Hepatocyte (in vitro differentiated cells): ENCODE results near the gene USH2A. TPM values are rescaled to one million over a fixed set of nuclear protein-coding genes. Genes with fewer than 3 reads are reported as not detected.
A peak's percentile ranks its signal among the peaks of the same experiment; 100 is the strongest.

Experiments used
- DNase-seq: peaks from one replicate; pipeline ENCODE4 v3.0.0-alpha.2; 2016; ENCODE audit warnings: low spot score
- H2AFZ ChIP-seq: fragments of 200-600 bp; sonication (generic); 2 replicates; pipeline ENCODE4 v1.6.0; 2016; ENCODE audit warnings: antibody characterized with exemption, mild to moderate bottlenecking
- H3K27ac ChIP-seq: fragments of 200-600 bp; sonication (generic); 2 replicates; pipeline ENCODE4 v1.5.1; 2016; ENCODE audit warnings: mild to moderate bottlenecking
- H3K27me3 ChIP-seq: fragments of 200-600 bp; sonication (generic); 2 replicates; pipeline ENCODE4 v1.6.1; 2016
- H3K36me3 ChIP-seq: fragments of 200-600 bp; sonication (generic); replicated peaks from 2 replicates; pipeline ENCODE4 v1.5.1; 2016; ENCODE audit warnings: low read depth; ENCODE audit not compliant: insufficient read depth
- H3K4me1 ChIP-seq: fragments of 200-600 bp; sonication (generic); 2 replicates; pipeline ENCODE4 v1.5.1; 2016; ENCODE audit warnings: mild to moderate bottlenecking, moderate library complexity; ENCODE audit not compliant: insufficient read depth
- H3K4me2 ChIP-seq: fragments of 200-600 bp; sonication (generic); 2 replicates; pipeline ENCODE4 v1.6.0; 2016
- H3K4me3 ChIP-seq: fragments of 200-600 bp; sonication (generic); 2 replicates; pipeline ENCODE4 v1.5.1; 2016; ENCODE audit warnings: mild to moderate bottlenecking
- H3K79me2 ChIP-seq: fragments of 200-600 bp; sonication (generic); 2 replicates; pipeline ENCODE4 v1.6.0; 2017; ENCODE audit warnings: mild to moderate bottlenecking
- H3K9me2 ChIP-seq: fragments of 200-600 bp; sonication (generic); replicated peaks from 2 replicates; pipeline ENCODE4 v1.6.0; 2017; ENCODE audit warnings: mild to moderate bottlenecking; ENCODE audit not compliant: insufficient read depth
- H3K9me3 ChIP-seq: fragments of 200-600 bp; sonication (generic); 2 replicates; pipeline ENCODE4 v1.5.1; 2016; ENCODE audit warnings: low read depth, mild to moderate bottlenecking
- H4K20me1 ChIP-seq: fragments of 200-600 bp; sonication (generic); 2 replicates; pipeline ENCODE4 v1.6.0; 2016; ENCODE audit warnings: mild to moderate bottlenecking; ENCODE audit not compliant: insufficient read depth, poor library complexity, severe bottlenecking
- CTCF ChIP-seq: fragments of 200-600 bp; sonication (generic); IDR thresholded peaks from 2 replicates; pipeline ENCODE4 v1.5.1; 2016; ENCODE audit warnings: antibody characterized with exemption, mild to moderate bottlenecking; ENCODE audit not compliant: poor library complexity
- EZH2 ChIP-seq: fragments of 200-600 bp; sonication (generic); IDR thresholded peaks from 2 replicates; pipeline ENCODE4 v1.6.1; 2016; ENCODE audit warnings: antibody characterized with exemption, mild to moderate bottlenecking, borderline replicate concordance
- EZH2phosphoT487 ChIP-seq: fragments of 200-600 bp; sonication (generic); IDR thresholded peaks from one replicate; pipeline ENCODE4 v1.6.1; 2018; ENCODE audit warnings: antibody characterized with exemption, mild to moderate bottlenecking, low read depth, moderate library complexity; ENCODE audit not compliant: unreplicated experiment, severe bottlenecking
- WGBS: methylation state at CpG from one replicate; pipeline ENCODE4 v1.1.6; 2016; ENCODE audit warnings: low lambda C conversion rate; ENCODE audit errors: missing lambda C conversion rate; 5-methylcytosine and 5-hydroxymethylcytosine counted together
- polyA plus RNA-seq: library from polyadenylated mRNA; unstranded; fragments of >200 nt; fragmentation: Nextera tagmentation; extraction: Ambion mirVana; gene quantifications from 2 replicates; pipeline ENCODE4 v1.2.1, GENCODE V29; 2016
- total RNA-seq: library from RNA; depleted of rRNA; stranded (reverse); fragments of >200 nt; gene quantifications from 2 replicates; pipeline ENCODE4 v1.2.3, GENCODE V29; 2014

The USH2A gene
- total and polyA plus RNA-seq, 2 experiments from 2014 or later = 0.07 TPM; not detected in 1

- H3K27me3 ChIP-seq = no peaks in the 10 kb centered on the region
- WGBS = 95% methylated on average over 3 of the region's 3 CpGs
- H3K27ac ChIP-seq = no peak overlapping the region
- H4K20me1 ChIP-seq = no peaks in the 10 kb centered on the region
- H3K4me3 ChIP-seq = no peak overlapping the region
- no peaks in the 10 kb centered on the region for H3K9me3 ChIP-seq
- H3K9me2 ChIP-seq = no peaks in the 10 kb centered on the region
- TF ChIP-seq EZH2phosphoT487 = no peak
- no peak for TF ChIP-seq EZH2
- TF ChIP-seq CTCF = no peak
- H3K4me1 ChIP-seq = no peaks in the 10 kb centered on the region
- H3K4me2 ChIP-seq = no peak overlapping the region
- H3K79me2 ChIP-seq = no peaks in the 10 kb centered on the region
- H3K36me3 ChIP-seq = no peaks in the 10 kb centered on the region
- no peak overlapping the region for H2AFZ ChIP-seq
- DNase-seq = no peak
These were observed 108.7 kb downstream of the USH2A start for GRCh38 chr1:216314379-216315095.

GRCh38 chr1:216310776-216311175 is 112.5 kb downstream of the USH2A start:
- no peaks in the 10 kb centered on the region for H4K20me1 ChIP-seq
- H3K27ac ChIP-seq = no peak overlapping the region
- H3K4me3 ChIP-seq = no peak overlapping the region
- no peak overlapping the region for H3K4me2 ChIP-seq
- no peaks in the 10 kb centered on the region for H3K9me3 ChIP-seq
- no peaks in the 10 kb centered on the region for H3K9me2 ChIP-seq
- WGBS = 16% methylated on average over 4 of the region's 4 CpGs
- no peaks in the 10 kb centered on the region for H3K79me2 ChIP-seq
- H3K27me3 ChIP-seq = no peaks in the 10 kb centered on the region
- no peaks in the 10 kb centered on the region for H3K4me1 ChIP-seq
- DNase-seq = peak; percentile 50
- no peak overlapping the region for H2AFZ ChIP-seq
- TF ChIP-seq EZH2 (no peak), CTCF (peak; percentile 52), EZH2phosphoT487 (no peak)
- H3K36me3 ChIP-seq = no peaks in the 10 kb centered on the region

GRCh38 chr1:216306830-216307229 is 116.4 kb downstream of the USH2A start:
- TF ChIP-seq EZH2phosphoT487 = no peak
- no peak for TF ChIP-seq EZH2
- no peak for TF ChIP-seq CTCF
- no peak overlapping the region for H3K4me3 ChIP-seq
- no peaks in the 10 kb centered on the region for H3K27me3 ChIP-seq

More at GRCh38 chr1:216306830-216307229, 116.4 kb downstream of the USH2A start:
- Histone ChIP-seq H3K4me2 (no peak overlapping the region), H3K79me2 (no peaks in the 10 kb centered on the region), H4K20me1 (no peaks in the 10 kb centered on the region), H3K9me2 (no peaks in the 10 kb centered on the region), H3K4me1 (no peaks in the 10 kb centered on the region), H2AFZ (no peak overlapping the region), H3K9me3 (no peaks in the 10 kb centered on the region), H3K27ac (no peak overlapping the region), H3K36me3 (no peaks in the 10 kb centered on the region)
- 91% methylated on average over 4 of the region's 4 CpGs for WGBS
- no peak for DNase-seq
